IMR-90 (cell line): Measurements from ENCODE around the gene VASN. TPM values are rescaled to one million over a fixed set of nuclear protein-coding genes. Genes with fewer than 3 reads are reported as not detected.

Experiments used
- ATAC-seq: fragments of 200-7000 bp; cut with Tn5 transposase; 2 replicates; pipeline ENCODE4 v1.9.1; 2020; ENCODE audit warnings: low read depth, mild to moderate bottlenecking, moderate library complexity
- BruUV-seq: library from RNA; stranded (reverse); fragments of 400-500 nt; replicated peaks from 2 replicates; lab custom pipeline; 2021; lab: Mats Ljungman, UMichigan
- CTCF ChIA-PET: fragments of 300-600 bp; formaldehyde crosslinking; extraction: SDS; loops from one replicate; lab custom pipeline; 2021; ENCODE audit warnings: antibody characterized with exemption; lab: Yijun Ruan, JAX
- POLR2A ChIA-PET: fragments of 300-600 bp; sonication (Branson Sonifier 250); formaldehyde crosslinking; loops from one replicate; lab custom pipeline; 2022; ENCODE audit warnings: antibody characterized with exemption; ENCODE audit not compliant: unreplicated experiment; lab: Charles Lee
- DNase-seq: peaks from one replicate; pipeline ENCODE4 v3.0.0; 2013
- H2AFZ ChIP-seq: replicated peaks from 2 replicates; pipeline ENCODE3; 2013; ENCODE audit warnings: low read length, mild to moderate bottlenecking; ENCODE audit not compliant: poor library complexity
- H2AK5ac ChIP-seq: 2 replicates; pipeline ENCODE4 v1.6.1; 2013; ENCODE audit warnings: low read depth, low read length, inconsistent platforms
- H2AK9ac ChIP-seq: replicated peaks from 2 replicates; pipeline ENCODE3; 2013; ENCODE audit warnings: mild to moderate bottlenecking, low read depth, low read length, moderate library complexity; ENCODE audit not compliant: poor library complexity
- H2BK120ac ChIP-seq: 2 replicates; pipeline ENCODE4 v1.6.1; 2013; ENCODE audit warnings: low read depth, low read length, inconsistent platforms
- H2BK15ac ChIP-seq: 3 replicates; pipeline ENCODE4 v1.6.1; 2013; ENCODE audit warnings: low read depth, low read length, inconsistent platforms
- H2BK20ac ChIP-seq: 2 replicates; pipeline ENCODE4 v1.6.1; 2013; ENCODE audit warnings: low read depth, mild to moderate bottlenecking, inconsistent platforms, low read length, moderate library complexity
- H2BK5ac ChIP-seq: 2 replicates; pipeline ENCODE4 v1.6.1; 2013; ENCODE audit warnings: mild to moderate bottlenecking, low read depth, low read length, inconsistent platforms; ENCODE audit not compliant: poor library complexity, severe bottlenecking
- H3K14ac ChIP-seq: replicated peaks from 2 replicates; pipeline ENCODE4 v1.6.1; 2013; ENCODE audit warnings: low read depth, low read length, inconsistent platforms
- H3K18ac ChIP-seq: 2 replicates; pipeline ENCODE4 v1.6.1; 2013; ENCODE audit warnings: low read depth, low read length, control low read depth
- H3K23ac ChIP-seq: 2 replicates; pipeline ENCODE4 v1.6.1; 2013; ENCODE audit warnings: low read depth, low read length, inconsistent platforms
- H3K27ac ChIP-seq: 2 replicates; pipeline ENCODE4 v1.5.1; 2013; ENCODE audit warnings: mild to moderate bottlenecking, control low read depth, low read length; ENCODE audit not compliant: insufficient read depth
- H3K27me3 ChIP-seq: 2 replicates; pipeline ENCODE4 v1.6.1; 2013; ENCODE audit warnings: low read length; ENCODE audit not compliant: control insufficient read depth, insufficient read depth
- H3K36me3 ChIP-seq: 2 replicates; pipeline ENCODE4 v1.6.1; 2013; ENCODE audit warnings: low read length, mixed read lengths; ENCODE audit not compliant: control insufficient read depth, insufficient read depth
- H3K4ac ChIP-seq: 2 replicates; pipeline ENCODE4 v1.6.1; 2013; ENCODE audit warnings: low read depth, low read length, inconsistent platforms
- H3K4me1 ChIP-seq: 2 replicates; pipeline ENCODE4 v1.6.1; 2013; ENCODE audit warnings: low read length, mixed read lengths; ENCODE audit not compliant: control insufficient read depth, insufficient read depth
- H3K4me2 ChIP-seq: 2 replicates; pipeline ENCODE4 v1.6.1; 2013; ENCODE audit warnings: low read depth, mild to moderate bottlenecking, control low read depth, low read length, moderate library complexity
- H3K4me3 ChIP-seq: 2 replicates; pipeline ENCODE4 v1.5.1; 2013; ENCODE audit warnings: low read depth, mild to moderate bottlenecking, control low read depth, low read length, moderate library complexity; ENCODE audit not compliant: insufficient read depth
- H3K56ac ChIP-seq: 2 replicates; pipeline ENCODE4 v1.6.1; 2013; ENCODE audit warnings: low read length, inconsistent platforms; ENCODE audit not compliant: insufficient read depth; ENCODE audit errors: extremely low read depth
- H3K79me1 ChIP-seq, 2 experiments: 2 replicates each; pipeline ENCODE4 v1.6.1; 2013; ENCODE audit warnings: low read length in 2 of 2, inconsistent platforms in 1 of 2, low read depth in 1 of 2
- H3K9ac ChIP-seq: 2 replicates; pipeline ENCODE4 v1.6.1; 2013; ENCODE audit warnings: low read depth, low read length, control low read depth
- H3K9me1 ChIP-seq: 2 replicates; pipeline ENCODE4 v1.6.1; 2013; ENCODE audit warnings: low read length, inconsistent platforms; ENCODE audit not compliant: insufficient read depth
- H3K9me3 ChIP-seq: 2 replicates; pipeline ENCODE4 v1.6.1; 2013; ENCODE audit warnings: low read length; ENCODE audit not compliant: control insufficient read depth, insufficient read depth
- H4K20me1 ChIP-seq: 2 replicates; pipeline ENCODE4 v1.6.1; 2013; ENCODE audit warnings: low read length, inconsistent platforms; ENCODE audit not compliant: insufficient read depth
- H4K5ac ChIP-seq: 2 replicates; pipeline ENCODE4 v1.6.1; 2013; ENCODE audit warnings: mild to moderate bottlenecking, low read depth, low read length, control low read depth
- H4K8ac ChIP-seq, 2 experiments: 2 replicates each; pipeline ENCODE4 v1.6.1; 2013; ENCODE audit warnings: low read depth in 2 of 2, low read length in 2 of 2, control low read depth in 1 of 2, inconsistent platforms in 1 of 2
- H4K91ac ChIP-seq: 2 replicates; pipeline ENCODE4 v1.6.1; 2013; ENCODE audit warnings: low read depth, low read length, inconsistent platforms; ENCODE audit not compliant: insufficient read depth
- CEBPB ChIP-seq: IDR thresholded peaks from 2 replicates; pipeline ENCODE4 v1.6.1; 2012; ENCODE audit warnings: low read depth, low read length, improper control_type of control experiment
- CHD1 ChIP-seq: IDR thresholded peaks from 2 replicates; pipeline ENCODE4 v1.6.1; 2012; ENCODE audit warnings: low read depth, low read length, improper control_type of control experiment
- CTCF ChIP-seq: conservative IDR thresholded peaks from 2 replicates; pipeline ENCODE4 v1.5.1; 2012; ENCODE audit warnings: mild to moderate bottlenecking, low read depth, low read length, improper control_type of control experiment
- ELK1 ChIP-seq: fragments of 150-350 bp; IDR thresholded peaks from 2 replicates; pipeline ENCODE4 v1.6.1; 2016; ENCODE audit warnings: low read depth, mild to moderate bottlenecking, low read length, moderate library complexity, borderline replicate concordance
- FOS ChIP-seq: fragments of 150-350 bp; IDR thresholded peaks from 2 replicates; pipeline ENCODE4 v1.6.1; 2016; ENCODE audit warnings: low read depth, low read length
- NFE2L2 ChIP-seq: fragments of 150-350 bp; IDR thresholded peaks from 2 replicates; pipeline ENCODE4 v1.6.1; 2016; ENCODE audit warnings: low read depth, mild to moderate bottlenecking, low read length
- RAD21 ChIP-seq: IDR thresholded peaks from 2 replicates; pipeline ENCODE4 v1.6.1; 2012; ENCODE audit warnings: low read length, improper control_type of control experiment
- WGBS, 2 experiments: methylation state at CpG; one replicate each; pipeline versions ENCODE4 v1.1.5 to v1.1.7; 2013; ENCODE audit warnings: missing lambda C conversion rate in 2 of 2; ENCODE audit not compliant: insufficient read length in 1 of 2; ENCODE audit errors: extremely low coverage in 2 of 2; 5-methylcytosine and 5-hydroxymethylcytosine counted together
- dilution Hi-C: fragments of 300-500 bp; cut with HindIII; formaldehyde crosslinking; loops from one replicate; pipeline ENCODE4 v1.14.3; 2018; ENCODE audit warnings: low sequenced_read_pairs; ENCODE audit not compliant: unreplicated experiment
- in situ Hi-C: fragments of 300-500 bp; cut with MboI; formaldehyde crosslinking; loops from 3 replicates; pipeline ENCODE4 v1.14.3; 2019; ENCODE audit warnings: low sequenced_read_pairs, inconsistent platforms, mixed read lengths
- intact Hi-C: fragments of 100-400 bp; cut with micrococcal nuclease; formaldehyde crosslinking; loops from 2 replicates; pipeline ENCODE4 v1.10.0; 2022
- polyA plus RNA-seq, 3 experiments: library from polyadenylated mRNA; depleted of rRNA; stranded (reverse); fragments of >200 nt; gene quantifications; 2 replicates each; pipeline ENCODE4 v1.2.3, GENCODE V29; 2012; ENCODE audit warnings: low replicate concordance in 1 of 3
- total RNA-seq: library from RNA; depleted of rRNA; stranded (reverse); fragments of >200 nt; gene quantifications from 2 replicates; pipeline ENCODE4 v1.2.3, GENCODE V29; 2012

Gene VASN
- total and polyA plus RNA-seq, 2 of the 4 experiments (the other 2 are of a cell fraction): 9.3 to 87.2 TPM

DNA sequence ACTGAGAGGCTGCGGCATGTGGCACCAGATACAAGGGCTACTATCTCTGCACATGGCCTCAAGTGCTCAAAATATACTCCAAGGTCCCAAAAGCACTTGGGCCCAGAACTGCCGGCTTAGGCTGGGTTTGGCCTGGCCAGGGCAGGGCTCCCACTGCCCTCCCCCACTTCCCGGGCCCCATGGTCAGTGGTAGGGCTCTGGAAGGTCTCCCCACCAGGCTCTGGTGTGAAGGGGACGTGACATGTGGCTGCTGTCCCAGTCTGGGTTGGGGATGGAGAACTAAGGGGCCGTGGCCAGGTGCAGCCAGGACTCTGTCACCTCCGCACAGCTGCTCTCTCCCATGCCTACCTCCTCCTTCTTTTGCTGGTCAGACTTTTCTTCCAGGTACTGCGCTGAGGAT is 14.8 kb upstream of the VASN start:
- ATAC-seq: no peak
- WGBS, 2 experiments: 100% methylated on average over 2 of the region's 7 CpGs; no CpG with 5 or more reads in 1 of the 2 experiments
- Histone ChIP-seq H3K56ac (no peak overlapping the region), H3K9me3 (no peaks in the 10 kb centered on the region), H4K91ac (no peak overlapping the region), H3K9me1 (0 out of 2 replicates have a peak, but pooled peaks cover 8% of the 10 kb centered on the region), H3K36me3 (peaks cover 2% of the 10 kb centered on the region; the same call in 1 of the 2 replicates), H2BK15ac (no peak overlapping the region), H2AK9ac (no peak overlapping the region), H3K18ac (no peak overlapping the region), H3K27ac (no peak overlapping the region), H4K5ac (no peak overlapping the region), H2BK120ac (no peak overlapping the region), H2AFZ (no peak overlapping the region), H3K4ac (no peak overlapping the region), H3K9ac (no peak overlapping the region), H3K27me3 (no peaks in the 10 kb centered on the region), H3K14ac (no peak overlapping the region), H3K4me2 (no peak overlapping the region), H3K4me3 (no peak overlapping the region), H2BK20ac (no peak overlapping the region), H2AK5ac (no peak overlapping the region), H3K4me1 (peaks cover 4% of the 10 kb centered on the region), H3K23ac (no peak overlapping the region), H4K8ac (no peak overlapping the region), H4K20me1 (peaks cover 4% of the 10 kb centered on the region; the same call in 1 of the 2 replicates), H2BK5ac (no peak overlapping the region), H3K79me1 (no peaks in the 10 kb centered on the region; a peak in 1 of 4 replicates)
- no peak for TF ChIP-seq CTCF
- TF ChIP-seq ELK1: no peak
- TF ChIP-seq FOS: no peak
- no peak for TF ChIP-seq CHD1
- TF ChIP-seq RAD21: no peak
- no peak for TF ChIP-seq CEBPB
- no peak for TF ChIP-seq NFE2L2
- intact Hi-C loops (no loop called here), dilution Hi-C loops (no loop called here), in situ Hi-C loops (no loop called here)
- CTCF ChIA-PET: interaction anchor here (1.3 kb wide), 1 partner anchor 46 kb away, joined by 3 read pairs; no protein-coding TSS in a partner anchor
- BruUV-seq: no TSS peak
- POLR2A ChIA-PET: no interaction called here
- no peak for DNase-seq
